Posterior vena cava (tissue), 2 donors: ENCODE measurements around the gene TNFRSF25. TPM values are rescaled to one million over a fixed set of nuclear protein-coding genes. Genes with fewer than 3 reads are reported as not detected.
"Not testable (repeated sequence)": the region's sequence is repeated elsewhere in the genome, so short reads cannot be mapped to it uniquely, and the experiment has no call there.

Source experiments
- DNase-seq: peaks from one replicate; pipeline ENCODE4 v3.0.0-alpha.2; 2020; ENCODE audit warnings: low spot score
- intact Hi-C, 2 donors: fragments of 100-400 bp; cut with DNase I; formaldehyde crosslinking; loops; one replicate each; pipeline versions ENCODE4 v1.14.1 to v1.14.2; 2022 to 2023
- total RNA-seq, 2 donors: library from RNA; stranded (reverse); fragmentation: NEBNext Ultra II Directional; extraction: Animal tissue kit (Norgen Biotek cat#: 25700); gene quantifications; one replicate each; pipeline ENCODE4 v1.2.1, GENCODE V29; 2021
- donor health status: DM: yes; HTN: yes; CAD: no.
- donor health status: DM: yes; HTN: yes; CAD: no.

TNFRSF25 gene
- total RNA-seq, 2 donors from 2014 or later = 7.0 to 9.2 TPM

GRCh38 chr1:6461051-6461530, 4.9 kb downstream of the TNFRSF25 start:
- intact Hi-C loops = no loop called here
- no peak for DNase-seq

DNA sequence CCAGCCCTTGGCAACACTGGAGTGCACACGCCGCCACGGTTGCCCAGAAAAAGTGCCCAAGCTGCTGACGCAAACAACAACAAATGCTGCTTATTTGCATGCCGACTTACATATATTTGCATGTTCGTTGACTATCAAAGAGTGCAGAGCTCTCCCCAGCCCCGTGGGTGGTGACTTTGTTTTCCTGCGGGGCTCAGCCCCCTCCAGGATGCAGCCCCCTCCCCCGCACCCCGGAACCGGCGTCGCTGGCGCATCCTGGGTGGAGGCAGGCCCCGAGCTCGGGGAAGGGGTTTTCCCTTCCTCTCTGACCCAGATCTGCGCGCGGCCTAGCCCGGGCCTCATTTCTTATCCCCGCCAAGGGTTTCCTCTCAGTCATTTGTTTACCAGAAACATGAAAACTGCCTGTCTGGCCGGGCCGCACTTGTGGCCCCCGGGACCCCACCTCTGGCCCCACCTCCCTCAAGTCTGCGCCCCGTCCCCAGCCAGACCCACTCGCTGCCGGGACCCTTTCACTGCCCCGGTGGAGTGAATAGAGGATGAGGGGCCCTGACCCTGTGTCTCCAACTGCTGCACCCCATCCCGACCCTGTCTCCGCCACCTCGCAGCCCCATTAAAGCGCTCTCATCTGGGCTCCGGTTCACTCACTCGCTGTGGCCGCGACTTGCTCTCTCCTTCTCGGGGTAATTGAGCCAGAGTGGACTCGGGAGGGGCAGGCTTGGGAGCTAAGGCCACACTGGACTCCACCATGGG, 5.5 kb downstream of the TNFRSF25 start:
- intact Hi-C loops = no loop called here
- DNase-seq = no peak

DNA sequence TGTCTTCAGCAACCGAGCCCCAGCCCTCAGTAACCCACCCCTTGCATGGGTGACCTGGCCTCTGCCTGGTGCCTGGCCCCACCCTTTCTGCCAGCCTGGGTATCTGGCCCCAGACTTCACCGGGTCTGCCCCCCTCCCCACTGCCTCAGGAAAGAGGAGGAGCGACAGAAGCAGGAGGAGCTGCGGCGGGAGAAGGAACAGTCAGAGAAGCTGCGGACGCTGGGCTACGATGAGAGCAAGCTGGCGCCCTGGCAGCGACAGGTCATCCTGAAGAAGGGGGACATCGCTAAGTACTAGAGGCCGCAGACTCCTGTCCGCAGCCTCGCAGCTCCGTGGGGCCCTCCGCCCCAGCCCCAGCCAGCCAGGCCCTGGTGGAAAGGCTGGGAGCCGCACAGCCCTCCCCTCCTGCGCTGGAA, 6.1 kb downstream of the TNFRSF25 start:
- intact Hi-C loops = no loop called here
- no peak for DNase-seq

GRCh38 chr1:6456800-6457466, 9.0 kb downstream of the TNFRSF25 start:
- DNase-seq = no peak
- intact Hi-C loops = no loop called here

GRCh38 chr1:6455752-6456520, 10.0 kb downstream of the TNFRSF25 start:
- DNase-seq, intact Hi-C loops: not testable (repeated sequence)

GRCh38 chr1:6454856-6455751, 10.9 kb downstream of the TNFRSF25 start:
- intact Hi-C loops = no loop called here
- DNase-seq = no peak

GRCh38 chr1:6453895-6454855, 11.8 kb downstream of the TNFRSF25 start:
- intact Hi-C loops, DNase-seq: not testable (repeated sequence)

DNA sequence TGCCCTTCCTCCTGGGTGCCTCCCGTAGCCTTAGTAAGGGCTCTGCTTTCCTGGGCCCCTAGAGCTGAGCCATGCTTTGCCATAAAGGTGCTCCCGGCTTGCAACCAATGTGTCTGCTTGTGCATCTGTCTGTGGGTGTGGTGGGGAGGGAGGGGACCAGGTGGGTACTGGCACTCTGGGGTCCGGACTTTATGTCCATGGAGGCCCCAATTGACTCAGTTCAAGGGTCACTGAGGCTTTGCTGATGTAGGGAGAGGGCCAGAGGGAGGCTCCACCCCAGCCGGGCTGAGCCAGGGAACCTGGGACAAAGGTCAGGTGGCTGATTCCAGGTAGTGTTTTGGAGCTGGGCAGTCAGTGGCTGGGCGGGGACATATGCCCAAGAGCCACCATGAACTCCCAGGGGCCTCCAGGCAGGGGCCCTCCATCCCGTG, 15.0 kb downstream of the TNFRSF25 start:
- intact Hi-C loops = no loop called here
- DNase-seq = no peak

GRCh38 chr1:6450486-6450885, 15.5 kb downstream of the TNFRSF25 start:
- intact Hi-C loops, DNase-seq: not testable (repeated sequence)

GRCh38 chr1:6450005-6450450, 15.9 kb downstream of the TNFRSF25 start:
- intact Hi-C loops = no loop called here
- DNase-seq = no peak

GRCh38 chr1:6448749-6449631, 17.0 kb downstream of the TNFRSF25 start:
- intact Hi-C loops = no loop called here
- DNase-seq = no peak

DNA sequence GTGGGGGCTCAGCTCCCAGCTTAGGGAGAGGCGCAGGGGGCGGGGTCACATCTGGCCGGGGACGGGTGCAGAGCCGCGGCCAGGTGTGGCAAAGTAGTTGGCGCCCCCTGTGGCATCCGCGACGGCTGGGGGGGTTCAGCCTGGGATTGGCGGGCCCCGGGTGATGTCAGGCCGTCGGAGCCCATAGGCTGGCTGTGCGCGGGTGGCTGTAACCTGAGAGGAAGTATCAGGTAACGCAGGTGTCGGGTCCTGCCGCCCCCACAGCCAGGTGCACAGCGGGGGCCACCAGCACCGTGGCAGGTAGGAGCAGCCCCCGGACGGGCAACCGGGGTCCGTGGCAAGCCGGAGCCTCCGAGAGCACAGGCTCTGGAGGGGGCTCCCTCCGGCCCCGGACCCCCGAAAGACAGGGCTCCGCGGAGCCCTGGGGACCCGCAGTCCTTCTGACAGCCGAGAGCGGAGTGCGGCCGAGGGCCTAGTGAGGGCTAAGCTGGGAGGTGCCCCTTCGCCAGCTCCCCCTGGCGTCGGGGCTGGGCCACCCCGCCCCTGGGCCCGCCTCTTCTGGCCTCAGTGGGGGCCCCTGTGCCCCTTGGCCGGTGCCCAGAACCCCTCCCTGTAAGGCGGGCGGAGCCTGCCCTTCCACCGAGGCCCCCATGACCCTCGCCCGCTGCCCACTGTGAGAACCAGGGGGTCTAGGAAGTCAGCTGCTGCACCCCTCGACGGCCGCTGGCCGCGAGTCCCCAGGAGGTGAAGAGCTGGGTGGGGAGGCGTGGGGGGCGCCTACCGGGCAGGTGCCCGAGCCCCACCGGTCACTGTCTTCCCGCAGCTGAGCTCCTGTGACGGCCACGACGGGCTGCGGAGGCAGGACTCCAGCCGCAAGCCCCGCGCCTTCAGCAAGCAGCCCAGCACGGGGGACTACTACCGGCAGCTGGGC, 17.9 kb downstream of the TNFRSF25 start:
- DNase-seq = no peak
- intact Hi-C loops = no loop called here

DNA sequence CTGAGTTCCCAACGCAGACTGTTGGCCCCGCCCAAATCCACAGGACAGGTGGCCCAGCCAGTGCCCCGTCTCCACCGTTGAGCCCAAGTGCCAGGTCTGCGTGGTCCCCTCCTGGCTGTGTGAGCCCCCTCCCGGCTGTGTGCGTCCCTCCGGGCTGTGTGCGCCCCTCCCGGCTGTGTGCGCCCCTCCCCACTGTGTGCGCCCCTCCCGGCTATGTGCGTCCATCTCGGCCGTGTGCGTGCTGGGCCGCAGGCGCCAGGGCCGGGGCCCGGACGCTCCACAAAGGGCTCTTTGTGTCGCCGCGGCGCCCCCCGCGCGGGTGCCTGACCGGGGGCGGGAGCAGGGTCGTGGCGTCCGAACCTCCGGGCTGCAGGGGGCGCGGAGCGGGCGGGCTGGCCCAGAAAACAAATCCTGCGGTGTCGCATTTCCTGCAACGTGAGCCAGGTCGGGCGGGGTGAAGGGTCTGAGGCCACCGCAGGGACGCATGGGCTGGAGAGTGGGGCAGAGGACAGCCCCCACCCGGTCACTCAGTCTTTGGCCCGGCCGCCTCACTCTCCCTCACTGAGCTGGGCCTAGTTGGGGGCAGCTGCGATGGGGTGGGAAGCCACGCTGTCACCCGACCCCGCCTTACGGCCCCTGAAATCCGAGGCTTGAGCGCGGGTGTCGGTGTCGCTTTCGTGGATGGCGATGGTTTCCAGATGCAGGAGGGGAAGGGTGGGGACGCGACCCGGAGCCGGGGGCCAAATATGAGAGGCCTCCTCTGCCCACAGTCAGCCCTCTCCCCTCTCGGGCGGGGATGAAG, 18.8 kb downstream of the TNFRSF25 start:
- intact Hi-C loops = no loop called here
- DNase-seq = no peak

GRCh38 chr1:6446665-6447015, 19.3 kb downstream of the TNFRSF25 start:
- DNase-seq = no peak

GRCh38 chr1:6445929-6446328, 20.0 kb downstream of the TNFRSF25 start:
- DNase-seq, intact Hi-C loops: not testable (repeated sequence)

More at GRCh38 chr1:6446665-6447015, 19.3 kb downstream of the TNFRSF25 start:
- intact Hi-C loops = no loop called here
